Amygdala (tissue), 56 donors: ENCODE data around the gene PRKN.

Experiments used
- DNase-seq, 56 donors: peaks; one replicate each; lab custom pipeline; 2025; lab: John Stamatoyannopoulos, UW

Gene PRKN

GRCh38 chr6:161434350-161434749, 1293.2 kb downstream of the PRKN start:
- peak in 11 of 56 donors; percentile 12 to 55 (median 21) for DNase-seq

DNA sequence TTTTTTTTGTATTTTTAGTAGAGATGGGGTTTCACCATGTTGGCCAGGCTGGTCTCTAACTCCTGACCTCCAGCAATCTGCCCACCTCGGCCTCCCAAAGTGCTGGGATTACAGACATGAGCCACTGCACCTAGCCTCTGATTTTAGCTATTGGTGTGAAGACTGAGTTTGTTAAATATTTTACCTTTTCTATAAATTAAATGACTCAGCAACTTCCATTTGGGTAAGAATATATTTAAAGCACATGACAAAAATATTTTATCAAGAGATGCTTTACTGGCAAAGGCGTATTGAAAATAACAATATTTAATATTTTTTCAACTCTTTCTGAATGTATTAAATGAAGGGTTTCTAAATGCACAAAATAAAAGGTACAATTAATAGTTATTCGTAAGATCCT, 1295.0 kb downstream of the PRKN start:
- no peak for DNase-seq

- DNase-seq = no peak
Measured at GRCh38 chr6:161429921-161430490, 1297.6 kb downstream of the PRKN start.

DNA sequence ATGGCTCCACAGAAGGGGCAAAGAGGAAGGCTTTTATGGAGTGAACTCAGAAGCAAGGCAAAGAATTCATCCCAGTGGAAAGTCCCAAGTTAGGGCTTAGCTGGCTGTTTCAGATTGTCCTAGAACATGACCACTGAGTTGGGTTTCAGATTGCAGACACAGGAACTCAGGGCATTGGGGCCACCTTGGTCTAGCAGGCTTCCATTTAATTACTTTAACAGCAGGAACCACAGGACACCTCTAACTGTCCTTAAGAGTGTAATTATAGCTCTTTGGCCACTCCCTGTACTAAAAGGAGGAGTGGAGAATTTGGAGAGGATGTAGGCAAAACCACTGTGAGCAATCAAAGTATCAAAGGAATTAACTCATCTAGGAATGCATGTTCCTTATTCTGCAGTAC, 1303.1 kb downstream of the PRKN start:
- no peak for DNase-seq

- DNase-seq = no peak
Measured at GRCh38 chr6:161422710-161423680, 1304.6 kb downstream of the PRKN start.

DNA sequence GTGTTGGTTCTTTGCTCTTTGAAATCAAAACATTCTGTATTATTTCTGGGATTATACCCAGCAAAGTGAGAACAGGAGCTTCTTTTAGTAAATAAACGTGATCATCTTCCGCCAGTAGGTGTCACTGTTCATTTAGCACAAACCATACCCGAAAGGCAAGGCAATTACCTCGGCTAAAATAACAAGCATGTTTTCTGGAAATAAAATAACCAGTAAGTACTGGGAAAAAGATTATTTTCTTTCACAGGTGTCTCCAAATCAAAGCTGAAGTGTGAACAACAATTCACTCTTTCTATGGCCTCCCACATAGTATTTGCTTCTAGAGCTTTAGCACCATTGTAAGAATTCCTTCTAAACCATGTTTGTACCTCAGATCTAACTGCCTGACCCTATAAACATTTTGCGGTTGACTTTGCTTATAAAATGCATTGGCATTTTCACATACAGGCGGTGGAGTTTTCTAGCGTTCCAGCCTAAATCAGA, 1309.1 kb downstream of the PRKN start:
- DNase-seq = peak in 20 of 56 donors; percentile 2 to 86 (median 26)

GRCh38 chr6:161417717-161418462, 1309.7 kb downstream of the PRKN start:
- DNase-seq = peak in 1 of 56 donors; percentile 28

GRCh38 chr6:161415302-161415855, 1312.2 kb downstream of the PRKN start:
- no peak for DNase-seq

DNA sequence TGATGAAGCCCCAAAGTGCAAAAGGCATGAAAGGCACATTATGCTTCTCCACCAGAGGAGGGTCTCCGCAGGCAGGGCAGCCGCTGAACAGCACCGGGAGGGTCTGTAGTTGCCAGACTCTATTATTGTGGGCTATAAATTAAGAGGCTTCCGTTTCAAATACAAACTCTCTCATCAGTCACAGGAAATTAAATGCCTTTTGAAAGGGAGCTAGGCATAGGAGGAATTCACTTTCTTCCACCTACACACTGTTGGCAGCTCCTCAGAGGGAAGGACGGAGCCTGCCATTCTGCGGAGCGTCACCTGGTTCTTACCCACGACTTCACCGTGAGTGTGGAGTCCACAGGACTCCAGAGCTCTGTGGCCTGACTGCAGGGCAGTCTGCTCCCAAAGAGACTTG, 1312.9 kb downstream of the PRKN start:
- no peak for DNase-seq

DNA sequence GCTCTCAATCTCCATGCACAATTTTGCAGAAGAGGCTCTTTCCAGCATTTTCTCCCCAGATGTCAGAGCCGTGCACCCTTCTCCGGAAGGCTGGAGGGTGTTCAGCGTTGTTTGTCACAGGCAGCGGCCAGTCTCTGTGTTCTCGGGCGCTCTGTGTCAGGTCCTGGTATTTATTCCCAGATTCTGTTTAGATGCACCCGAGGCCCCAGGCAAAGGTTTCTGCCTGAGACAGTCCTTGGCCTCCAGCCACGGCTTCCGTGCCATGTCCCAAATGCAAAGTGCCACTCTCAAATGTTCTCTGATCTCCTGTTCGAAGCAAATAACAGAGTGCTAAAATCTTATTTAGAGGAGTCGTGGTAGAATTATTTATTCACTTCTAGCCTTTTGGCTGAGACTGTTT, 1313.4 kb downstream of the PRKN start:
- DNase-seq = peak in 10 of 56 donors; percentile 9 to 50 (median 18)

- no peak for DNase-seq
Measured at GRCh38 chr6:161413355-161413771, 1314.2 kb downstream of the PRKN start.

GRCh38 chr6:161412795-161413194, 1314.8 kb downstream of the PRKN start:
- no peak for DNase-seq

GRCh38 chr6:161411265-161411944, 1316.2 kb downstream of the PRKN start:
- DNase-seq = no peak

DNA sequence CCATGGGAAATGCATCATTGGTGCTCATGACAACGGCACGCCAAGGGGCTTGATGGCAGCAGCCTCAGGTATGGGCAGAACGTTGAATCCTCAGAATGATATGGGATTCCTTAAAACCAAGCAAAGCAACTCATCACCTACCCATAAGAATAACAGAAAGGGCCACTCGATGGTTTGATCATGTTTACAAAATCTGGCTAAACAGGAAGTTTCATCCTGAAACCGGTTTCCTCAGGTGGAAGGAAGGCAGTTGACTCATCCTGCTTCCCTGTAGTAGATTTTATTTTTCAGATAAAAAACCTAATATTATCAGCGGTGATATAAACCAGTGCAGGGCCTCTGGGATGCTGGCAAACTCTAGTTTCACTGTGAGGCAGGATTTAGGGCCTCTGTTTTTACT, 1316.8 kb downstream of the PRKN start:
- no peak for DNase-seq

DNA sequence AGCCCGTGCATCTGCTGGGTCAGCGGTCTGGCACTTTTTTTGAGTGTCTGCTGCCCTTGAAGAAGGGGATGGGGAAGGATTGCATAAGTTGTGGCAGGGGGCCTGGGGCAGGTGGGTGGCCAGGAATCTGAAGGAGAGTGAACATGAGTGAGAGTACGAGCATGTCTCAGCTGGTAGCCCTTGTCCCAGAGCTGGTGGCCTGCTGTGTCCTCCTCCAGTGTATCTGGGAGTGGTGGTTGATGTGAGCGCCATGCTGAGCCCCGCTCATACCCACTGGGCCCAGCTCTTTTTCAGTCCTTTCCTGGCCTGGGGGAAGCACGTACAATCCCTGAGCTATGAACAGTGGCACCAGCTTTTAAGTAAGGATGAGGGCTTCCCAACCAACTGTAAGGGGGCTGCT, 1317.5 kb downstream of the PRKN start:
- no peak for DNase-seq

DNA sequence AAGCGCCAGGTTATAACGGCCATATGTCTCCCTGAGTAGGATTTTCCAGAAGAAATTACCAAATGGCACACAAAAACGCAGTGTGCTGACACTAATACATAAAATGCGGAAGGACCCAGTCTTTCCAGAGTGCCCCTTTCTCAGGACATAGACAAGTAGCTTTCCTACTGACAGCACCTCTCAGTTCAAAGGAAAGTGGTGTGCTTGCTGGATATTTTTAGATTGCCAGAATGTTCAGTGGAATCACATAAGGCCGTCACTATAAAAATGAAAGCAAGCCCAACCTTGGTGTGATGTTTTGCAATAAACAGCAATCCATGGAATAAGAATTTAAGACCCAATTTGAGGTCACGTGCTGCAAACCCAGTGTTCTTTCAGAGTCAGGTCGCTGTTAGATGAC, 1318.2 kb downstream of the PRKN start:
- no peak for DNase-seq

DNA sequence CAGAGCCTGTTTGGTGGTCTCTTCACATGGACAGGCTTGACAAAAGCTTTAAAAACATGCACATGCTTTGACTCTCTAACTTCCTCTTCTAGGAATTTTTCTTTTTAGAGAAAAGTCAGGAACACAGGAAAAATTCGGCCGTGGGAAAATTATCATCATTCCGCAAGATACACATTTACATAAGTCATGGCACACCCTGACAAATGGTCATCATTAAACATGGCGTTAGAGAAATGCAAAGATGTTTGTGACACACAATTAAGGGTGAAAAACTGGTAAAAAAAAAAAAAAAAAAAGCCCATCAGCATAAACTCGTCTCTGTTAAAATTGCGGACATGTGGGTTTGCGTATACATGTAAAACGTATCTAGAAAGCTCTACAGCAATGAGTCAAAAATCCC, 1319.5 kb downstream of the PRKN start:
- DNase-seq = no peak

GRCh38 chr6:161407581-161407980, 1320.0 kb downstream of the PRKN start:
- DNase-seq = peak in 1 of 56 donors; percentile 26

DNA sequence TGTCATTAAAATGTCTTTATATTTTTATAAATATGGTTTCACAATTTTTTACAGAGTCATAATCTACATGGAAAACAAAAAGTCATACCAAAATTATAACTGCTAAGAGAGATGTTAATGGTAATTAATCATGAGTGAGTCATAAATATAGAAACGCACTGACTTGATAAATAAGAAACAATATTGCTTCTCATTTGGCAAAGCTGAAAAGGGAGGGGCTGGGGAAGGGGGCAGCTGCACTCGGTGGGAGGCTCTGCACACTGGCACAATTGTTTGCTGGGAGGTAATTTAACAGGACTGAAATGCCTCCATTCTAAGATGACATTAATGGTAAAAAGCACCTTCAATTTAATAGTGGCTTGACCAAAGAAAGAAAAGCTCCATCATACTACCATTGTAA, 1320.5 kb downstream of the PRKN start:
- DNase-seq = no peak

DNA sequence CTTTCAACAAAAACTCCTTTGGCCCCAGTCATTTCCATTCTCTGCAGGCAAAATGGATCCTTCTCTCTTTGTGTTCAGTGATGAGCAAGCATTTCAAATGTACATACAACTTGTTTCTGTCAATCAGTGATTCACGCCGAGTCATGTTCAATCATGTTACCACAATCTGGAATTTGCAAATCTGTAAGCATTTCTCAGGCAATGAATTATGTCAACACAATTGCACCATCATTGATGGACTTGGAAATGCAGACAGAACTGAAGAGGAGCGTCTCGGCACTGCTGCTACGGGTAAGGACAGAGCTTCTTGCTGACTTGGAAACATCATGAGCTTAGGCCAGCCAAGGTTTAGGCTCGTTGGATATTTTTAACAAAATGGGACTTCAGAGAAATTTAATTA, 1320.9 kb downstream of the PRKN start:
- DNase-seq = no peak
